Measurements from ENCODE around the gene BICRAL. TPM values are rescaled to one million over a fixed set of nuclear protein-coding genes. Genes with fewer than 3 reads are reported as not detected.
A peak's percentile ranks its signal among the peaks of the same experiment; 100 is the strongest.
"Not testable (repeated sequence)": the region's sequence is repeated elsewhere in the genome, so short reads cannot be mapped to it uniquely, and the experiment has no call there.

BICRAL gene
- total RNA-seq, 1 donor from 2014 or later, result 9.2 TPM

GRCh38 chr6:42898891-42899361 is 117.1 kb downstream of the BICRAL start:
- peak; percentile 77 for DNase-seq (ENCODE audit: low spot score)
- Mint-ChIP-seq H3K4me3 (ENCODE audit: unreplicated experiment) (no peak overlapping the region), H3K27ac (ENCODE audit: unreplicated experiment) (no peak overlapping the region), H3K9me3 (ENCODE audit: unreplicated experiment) (no peaks in the 10 kb centered on the region), H3K36me3 (ENCODE audit: low read depth, unreplicated experiment) (no peaks in the 10 kb centered on the region), H3K4me1 (ENCODE audit: unreplicated experiment) (peaks cover 32% of the 10 kb centered on the region), H3K27me3 (ENCODE audit: unreplicated experiment) (no peaks in the 10 kb centered on the region)
- peak; percentile 96 for TF ChIP-seq CTCF (IDR thresholded peaks at IDR 0.05; ENCODE audit: unreplicated experiment)

- Mint-ChIP-seq H3K4me1 (ENCODE audit: unreplicated experiment) (peaks cover 25% of the 10 kb centered on the region), H3K27ac (ENCODE audit: unreplicated experiment) (peak overlapping the region; percentile 85), H3K27me3 (ENCODE audit: unreplicated experiment) (no peaks in the 10 kb centered on the region), H3K9me3 (ENCODE audit: unreplicated experiment) (no peaks in the 10 kb centered on the region), H3K4me3 (ENCODE audit: unreplicated experiment) (no peak overlapping the region), H3K36me3 (ENCODE audit: low read depth, unreplicated experiment) (no peaks in the 10 kb centered on the region)
- no peak for TF ChIP-seq CTCF (IDR thresholded peaks at IDR 0.05; ENCODE audit: unreplicated experiment)
- DNase-seq (ENCODE audit: low spot score), result no peak
Observed at GRCh38 chr6:42899871-42900270, 118.0 kb downstream of the BICRAL start.

- H3K4me1 Mint-ChIP-seq (ENCODE audit: unreplicated experiment), result peaks cover 25% of the 10 kb centered on the region
- peak; percentile 89 for TF ChIP-seq CTCF (IDR thresholded peaks at IDR 0.05; ENCODE audit: unreplicated experiment)
- peak; percentile 77 for DNase-seq (ENCODE audit: low spot score)
- no peak overlapping the region for H3K27ac Mint-ChIP-seq (ENCODE audit: unreplicated experiment)
- H3K27me3 Mint-ChIP-seq (ENCODE audit: unreplicated experiment), result no peaks in the 10 kb centered on the region
- no peaks in the 10 kb centered on the region for H3K9me3 Mint-ChIP-seq (ENCODE audit: unreplicated experiment)
- no peaks in the 10 kb centered on the region for H3K36me3 Mint-ChIP-seq (ENCODE audit: low read depth, unreplicated experiment)
- no peak overlapping the region for H3K4me3 Mint-ChIP-seq (ENCODE audit: unreplicated experiment)
Observed at GRCh38 chr6:42901538-42901957, 119.7 kb downstream of the BICRAL start.

GRCh38 chr6:42902429-42903263 is 120.8 kb downstream of the BICRAL start:
- not testable (repeated sequence) for H3K9me3 Mint-ChIP-seq (ENCODE audit: unreplicated experiment); H3K4me3 Mint-ChIP-seq (ENCODE audit: unreplicated experiment); H3K36me3 Mint-ChIP-seq (ENCODE audit: low read depth, unreplicated experiment); H3K27me3 Mint-ChIP-seq (ENCODE audit: unreplicated experiment); DNase-seq (ENCODE audit: low spot score)
- H3K27ac Mint-ChIP-seq (ENCODE audit: unreplicated experiment), result peak overlapping the region; percentile 48
- peaks cover 25% of the 10 kb centered on the region for H3K4me1 Mint-ChIP-seq (ENCODE audit: unreplicated experiment)

- Mint-ChIP-seq H3K27ac (ENCODE audit: unreplicated experiment) (no peak overlapping the region), H3K4me3 (ENCODE audit: unreplicated experiment) (no peak overlapping the region)
Observed at GRCh38 chr6:42904467-42904866, 122.6 kb downstream of the BICRAL start.

More at GRCh38 chr6:42904467-42904866, 122.6 kb downstream of the BICRAL start:
- no peak for DNase-seq (ENCODE audit: low spot score)
- Mint-ChIP-seq H3K27me3 (ENCODE audit: unreplicated experiment) (no peaks in the 10 kb centered on the region), H3K9me3 (ENCODE audit: unreplicated experiment) (no peaks in the 10 kb centered on the region), H3K4me1 (ENCODE audit: unreplicated experiment) (peaks cover 20% of the 10 kb centered on the region), H3K36me3 (ENCODE audit: low read depth, unreplicated experiment) (no peaks in the 10 kb centered on the region)
- no peak for TF ChIP-seq CTCF (IDR thresholded peaks at IDR 0.05; ENCODE audit: unreplicated experiment)

Measured in endothelial cell (in vitro differentiated cells).